AG04450 (cell line): ENCODE data around the gene PAX2. TPM values are rescaled to one million over a fixed set of nuclear protein-coding genes. Genes with fewer than 3 reads are reported as not detected.

Experiments used
- CTCF ChIA-PET: fragments of 300-600, 350-600 bp; formaldehyde crosslinking; extraction: SDS; loops from one replicate; lab custom pipeline; 2022; ENCODE audit warnings: antibody characterized with exemption, inconsistent platforms; lab: Charles Lee
- POLR2A ChIA-PET: fragments of 350-600 bp; formaldehyde crosslinking; extraction: SDS; loops from one replicate; lab custom pipeline; 2021; ENCODE audit warnings: antibody characterized with exemption, inconsistent platforms; lab: Yijun Ruan, JAX
- DNase-seq: peaks from one replicate; pipeline ENCODE4 v3.0.0-alpha.2; 2011; ENCODE audit warnings: low read depth, low spot score
- H3K27ac ChIP-seq: one replicate; pipeline ENCODE4 v1.5.1; 2012; ENCODE audit warnings: low read depth, low read length, control low read depth
- H3K27me3 ChIP-seq: one replicate; pipeline ENCODE4 v1.6.0; 2012; ENCODE audit warnings: low read length; ENCODE audit not compliant: control insufficient read depth, insufficient read depth
- H3K4me3 ChIP-seq: 2 replicates; pipeline ENCODE4 v1.5.1; 2011; ENCODE audit warnings: mild to moderate bottlenecking, low read depth, low read length, control low read depth
- H3K9me3 ChIP-seq: 2 replicates; pipeline ENCODE4 v1.5.1; 2012; ENCODE audit warnings: low read length; ENCODE audit not compliant: control insufficient read depth, insufficient read depth
- CTCF ChIP-seq: IDR thresholded peaks from 2 replicates; pipeline ENCODE4 v1.5.1; 2011; ENCODE audit warnings: low read depth, low read length, control low read depth, inconsistent platforms
- polyA plus RNA-seq: library from polyadenylated mRNA; depleted of rRNA; stranded (reverse); fragments of >200 nt; gene quantifications from 2 replicates; pipeline ENCODE4 v1.2.3, GENCODE V29; 2011

Gene PAX2
- polyA plus RNA-seq, 1 experiment, result not detected

GRCh38 chr10:100749059-100749308 lies 3.6 kb downstream of the PAX2 start:
- TF ChIP-seq CTCF, result no peak
- H3K27ac ChIP-seq, result no peak overlapping the region
- POLR2A ChIA-PET, result no interaction called here
- H3K9me3 ChIP-seq, result no peaks in the 10 kb centered on the region; the same call in 1 of the 2 replicates
- CTCF ChIA-PET, result no interaction called here
- peaks cover 92% of the 10 kb centered on the region for H3K27me3 ChIP-seq
- no peak for DNase-seq
- no peak overlapping the region for H3K4me3 ChIP-seq

- no peak for DNase-seq
- Histone ChIP-seq H3K4me3 (no peak overlapping the region), H3K27me3 (peaks cover 92% of the 10 kb centered on the region), H3K27ac (no peak overlapping the region), H3K9me3 (no peaks in the 10 kb centered on the region; the same call in 1 of the 2 replicates)
- POLR2A ChIA-PET, result no interaction called here
- no peak for TF ChIP-seq CTCF
- CTCF ChIA-PET, result no interaction called here
Observed at GRCh38 chr10:100749309-100750217, 4.2 kb downstream of the PAX2 start.

DNA sequence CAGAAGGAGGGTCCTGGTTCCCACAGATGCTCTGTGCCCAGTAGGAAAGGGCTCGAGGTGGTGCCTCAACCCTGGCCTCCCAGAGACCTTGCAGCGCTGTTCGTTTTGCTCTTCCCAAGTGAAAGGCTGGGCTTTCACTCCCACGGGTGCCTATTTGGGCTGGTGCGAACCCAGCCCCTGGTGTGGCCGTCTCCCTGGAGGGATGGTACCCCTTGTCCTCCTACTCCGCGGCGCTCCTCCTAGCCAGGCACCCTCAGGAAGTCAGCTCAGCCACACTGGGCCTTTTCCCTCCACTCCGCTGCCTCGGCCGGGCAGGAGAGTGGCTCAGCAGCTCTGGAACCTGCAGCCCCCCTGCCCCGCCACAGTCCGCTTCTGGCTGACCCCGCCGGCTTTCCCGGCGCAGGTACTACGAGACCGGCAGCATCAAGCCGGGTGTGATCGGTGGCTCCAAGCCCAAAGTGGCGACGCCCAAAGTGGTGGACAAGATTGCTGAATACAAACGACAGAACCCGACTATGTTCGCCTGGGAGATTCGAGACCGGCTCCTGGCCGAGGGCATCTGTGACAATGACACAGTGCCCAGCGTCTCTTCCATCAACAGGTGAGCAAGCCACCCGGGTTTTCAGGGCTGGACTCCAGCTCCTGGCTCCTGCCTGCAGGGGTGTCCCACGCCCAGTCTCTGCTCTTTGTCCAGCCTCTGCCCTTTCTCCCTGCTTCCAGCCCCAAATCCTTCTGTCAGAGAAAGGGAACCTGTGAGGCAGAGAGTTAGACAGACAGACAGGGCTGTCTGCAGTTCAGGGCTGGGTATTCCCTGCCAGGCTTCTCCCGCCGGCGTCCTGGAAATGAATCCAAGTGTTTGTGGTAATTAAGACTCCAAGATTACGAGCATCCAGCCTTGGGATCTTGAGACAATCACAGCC lies 5.2 kb downstream of the PAX2 start:
- Histone ChIP-seq H3K27ac (no peak overlapping the region), H3K27me3 (peaks cover 97% of the 10 kb centered on the region), H3K9me3 (no peaks in the 10 kb centered on the region; the same call in 1 of the 2 replicates), H3K4me3 (no peak overlapping the region)
- TF ChIP-seq CTCF, result no peak
- ChIA-PET POLR2A (no interaction called here), CTCF (no interaction called here)
- DNase-seq, result no peak

DNA sequence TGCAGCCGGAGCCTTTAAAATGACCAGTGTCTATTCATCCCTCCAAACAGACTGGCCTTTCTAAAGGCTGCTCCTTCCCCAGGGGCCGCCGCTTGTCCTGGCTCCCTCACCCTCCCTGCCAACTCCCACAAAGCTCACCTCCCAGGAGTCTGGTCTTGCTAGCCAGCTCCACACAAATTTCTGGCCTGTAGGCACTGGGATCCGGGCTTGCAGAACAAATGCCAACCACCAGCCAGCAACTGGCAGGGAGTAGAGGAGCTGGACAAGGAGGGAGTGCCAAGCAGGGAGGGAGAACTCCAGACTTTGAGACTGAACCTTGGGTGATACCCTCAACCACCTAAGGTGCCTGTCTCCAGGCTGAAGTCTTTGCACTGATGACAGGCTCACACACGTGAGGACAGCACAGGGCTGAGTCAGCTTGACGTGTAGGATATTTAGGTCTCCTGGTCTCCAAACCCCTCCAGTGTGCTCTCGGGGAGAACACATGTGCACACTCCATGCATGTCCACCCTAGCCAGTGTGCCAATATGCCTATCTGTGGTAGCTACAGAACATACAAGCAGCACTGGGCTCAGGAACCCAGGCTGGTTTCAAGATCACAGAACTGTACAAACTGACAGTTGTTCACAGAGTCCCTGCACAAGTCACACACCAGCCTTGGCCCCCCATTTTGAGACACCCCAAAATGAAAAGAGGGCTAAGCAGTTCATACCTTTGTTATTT lies 6.0 kb downstream of the PAX2 start:
- no peak for TF ChIP-seq CTCF
- DNase-seq, result no peak
- Histone ChIP-seq H3K27ac (no peak overlapping the region), H3K4me3 (no peak overlapping the region), H3K9me3 (no peaks in the 10 kb centered on the region; the same call in 1 of the 2 replicates), H3K27me3 (peaks cover 96% of the 10 kb centered on the region)
- POLR2A ChIA-PET, result no interaction called here
- CTCF ChIA-PET, result interaction anchor here (0.6 kb wide), 1 partner anchor 8 kb away, joined by 3 read pairs; no protein-coding TSS in a partner anchor
